Caco-2 (cell line): ENCODE results near the gene EPM2A. TPM values are rescaled to one million over a fixed set of nuclear protein-coding genes. Genes with fewer than 3 reads are reported as not detected.
A peak's percentile ranks its signal among the peaks of the same experiment; 100 is the strongest.

ENCODE experiments used
- BruUV-seq: library from RNA; stranded (reverse); fragments of 400-500 nt; replicated peaks from 2 replicates; lab custom pipeline; 2021; lab: Mats Ljungman, UMichigan
- CTCF ChIA-PET: fragments of 300-600 bp; sonication (Branson Sonifier 250); formaldehyde crosslinking; loops from one replicate; lab custom pipeline; 2022; ENCODE audit warnings: antibody characterized with exemption; lab: Charles Lee
- POLR2A ChIA-PET: fragments of 300-600 bp; sonication (Branson Sonifier 250); formaldehyde crosslinking; loops from one replicate; lab custom pipeline; 2022; ENCODE audit warnings: antibody characterized with exemption; lab: Charles Lee
- DNase-seq, 2 experiments: peaks; one replicate each; pipeline versions ENCODE4 v3.0.0 to v3.0.0-alpha.2; 2020 to 2022
- H3K27me3 ChIP-seq: replicated peaks from 2 replicates; pipeline ENCODE4 v1.6.0; 2011; ENCODE audit warnings: low read length; ENCODE audit not compliant: control insufficient read depth, insufficient read depth
- H3K36me3 ChIP-seq: 2 replicates; pipeline ENCODE4 v1.5.1; 2011; ENCODE audit warnings: low read length; ENCODE audit not compliant: control insufficient read depth, insufficient read depth
- H3K4me1 ChIP-seq: fragments of 250-450 bp; sonication (Bioruptor Pico); 2 replicates; pipeline ENCODE4 v1.5.1; 2020; ENCODE audit warnings: mild to moderate bottlenecking
- H3K4me3 ChIP-seq: 2 replicates; pipeline ENCODE4 v1.5.1; 2011; ENCODE audit warnings: low read depth, mild to moderate bottlenecking, control low read depth, low read length
- H3K9me3 ChIP-seq: fragments of 250-450 bp; sonication (Bioruptor Pico); 2 replicates; pipeline ENCODE4 v1.5.1; 2020; ENCODE audit warnings: mild to moderate bottlenecking, moderate library complexity
- H3K27ac Mint-ChIP-seq: one replicate; pipeline ENCODE4 v1.8.0; 2022; ENCODE audit warnings: mixed read lengths; ENCODE audit not compliant: unreplicated experiment
- H3K27me3 Mint-ChIP-seq: one replicate; pipeline ENCODE4 v1.8.0; 2022; ENCODE audit warnings: mixed read lengths; ENCODE audit not compliant: insufficient read depth, unreplicated experiment
- H3K36me3 Mint-ChIP-seq: one replicate; pipeline ENCODE4 v1.8.0; 2022; ENCODE audit warnings: mild to moderate bottlenecking, mixed read lengths; ENCODE audit not compliant: insufficient read depth, unreplicated experiment
- H3K4me1 Mint-ChIP-seq: one replicate; pipeline ENCODE4 v1.8.0; 2022; ENCODE audit warnings: low read depth, mixed read lengths; ENCODE audit not compliant: unreplicated experiment
- H3K4me3 Mint-ChIP-seq: one replicate; pipeline ENCODE4 v1.8.0; 2022; ENCODE audit warnings: mild to moderate bottlenecking, moderate library complexity, mixed read lengths; ENCODE audit not compliant: unreplicated experiment
- H3K9me3 Mint-ChIP-seq: one replicate; pipeline ENCODE4 v1.8.0; 2022; ENCODE audit warnings: mixed read lengths; ENCODE audit not compliant: unreplicated experiment
- CTCF ChIP-seq, 2 experiments: fragments of 200-600 bp in 1 of 2; IDR thresholded peaks; 1 replicate in 1 of 2; 2 replicates in 1 of 2; pipeline versions ENCODE4 v1.5.1 to v1.8.0; 2011 to 2022; ENCODE audit warnings: antibody characterized with exemption in 1 of 2, control low read depth in 1 of 2, inconsistent platforms in 1 of 2, low read depth in 1 of 2, low read length in 1 of 2, mild to moderate bottlenecking in 1 of 2, moderate library complexity in 1 of 2; ENCODE audit not compliant: insufficient read depth in 1 of 2, severe bottlenecking in 1 of 2, unreplicated experiment in 1 of 2
- intact Hi-C: fragments of 100-400 bp; cut with micrococcal nuclease; formaldehyde crosslinking; loops from one replicate; pipeline ENCODE4 v1.10.0; 2022; ENCODE audit not compliant: unreplicated experiment
- total RNA-seq: library from RNA; stranded (reverse); gene quantifications from 2 replicates; pipeline ENCODE4 v1.2.3, GENCODE V29; 2022

Gene EPM2A
- total RNA-seq, 1 experiment from 2014 or later: 6.9 TPM

- no peaks in the 10 kb centered on the region for H3K27me3 Mint-ChIP-seq
- no peaks in the 10 kb centered on the region for H3K36me3 Mint-ChIP-seq
- Histone ChIP-seq H3K36me3 (no peaks in the 10 kb centered on the region), H3K4me1 (no peaks in the 10 kb centered on the region), H3K9me3 (no peaks in the 10 kb centered on the region), H3K27me3 (no peaks in the 10 kb centered on the region), H3K4me3 (no peak overlapping the region)
- BruUV-seq: no TSS peak
- ChIA-PET POLR2A (no interaction called here), CTCF (interaction anchor here (0.9 kb wide), 1 partner anchor 350 kb away, joined by 3 read pairs; no protein-coding TSS in a partner anchor)
- no peaks in the 10 kb centered on the region for H3K9me3 Mint-ChIP-seq
- no peak for TF ChIP-seq CTCF (IDR thresholded peaks at IDR 0.05; ENCODE audit: insufficient read depth in 1 of 2, low read depth in 1 of 2, low read length in 1 of 2, severe bottlenecking in 1 of 2, unreplicated experiment in 1 of 2)
- intact Hi-C loops: loop anchor here (1.0 to 10.0 kb wide), 2 partner anchors 282 to 1048 kb away; no protein-coding TSS in a partner anchor
- no peak overlapping the region for H3K4me3 Mint-ChIP-seq
- H3K4me1 Mint-ChIP-seq: peaks cover 15% of the 10 kb centered on the region
- no peak overlapping the region for H3K27ac Mint-ChIP-seq
- DNase-seq: no peak
These were observed 102.3 kb downstream of the EPM2A start for GRCh38 chr6:145632971-145633370.

GRCh38 chr6:145631374-145631773 is 103.9 kb downstream of the EPM2A start:
- Histone ChIP-seq H3K4me3 (no peak overlapping the region), H3K36me3 (no peaks in the 10 kb centered on the region), H3K27me3 (no peaks in the 10 kb centered on the region), H3K9me3 (no peaks in the 10 kb centered on the region), H3K4me1 (no peaks in the 10 kb centered on the region)
- no peaks in the 10 kb centered on the region for H3K36me3 Mint-ChIP-seq
- intact Hi-C loops: loop anchor here (10.0 kb wide), 1 partner anchor 1047 kb away; no protein-coding TSS in a partner anchor
- no peaks in the 10 kb centered on the region for H3K9me3 Mint-ChIP-seq
- no peak overlapping the region for H3K27ac Mint-ChIP-seq
- no peaks in the 10 kb centered on the region for H3K27me3 Mint-ChIP-seq
- ChIA-PET CTCF (no interaction called here), POLR2A (no interaction called here)
- no peak for TF ChIP-seq CTCF (IDR thresholded peaks at IDR 0.05; ENCODE audit: insufficient read depth in 1 of 2, low read depth in 1 of 2, low read length in 1 of 2, severe bottlenecking in 1 of 2, unreplicated experiment in 1 of 2)
- DNase-seq: no peak
- BruUV-seq: no TSS peak
- peaks cover 15% of the 10 kb centered on the region for H3K4me1 Mint-ChIP-seq
- H3K4me3 Mint-ChIP-seq: no peak overlapping the region

- no peak for TF ChIP-seq CTCF (IDR thresholded peaks at IDR 0.05; ENCODE audit: insufficient read depth in 1 of 2, low read depth in 1 of 2, low read length in 1 of 2, severe bottlenecking in 1 of 2, unreplicated experiment in 1 of 2)
- peak overlapping the region; percentile 50 for H3K27ac Mint-ChIP-seq
- POLR2A ChIA-PET: no interaction called here
- CTCF ChIA-PET: no interaction called here
- H3K27me3 Mint-ChIP-seq: no peaks in the 10 kb centered on the region
- DNase-seq: no peak
- H3K36me3 Mint-ChIP-seq: no peaks in the 10 kb centered on the region
- Histone ChIP-seq H3K4me3 (no peak overlapping the region), H3K9me3 (no peaks in the 10 kb centered on the region), H3K36me3 (no peaks in the 10 kb centered on the region), H3K4me1 (no peaks in the 10 kb centered on the region), H3K27me3 (no peaks in the 10 kb centered on the region)
- no TSS peak for BruUV-seq
- H3K9me3 Mint-ChIP-seq: no peaks in the 10 kb centered on the region
- intact Hi-C loops: loop anchor here (10.0 kb wide), 1 partner anchor 1046 kb away; no protein-coding TSS in a partner anchor
- peaks cover 15% of the 10 kb centered on the region for H3K4me1 Mint-ChIP-seq
- no peak overlapping the region for H3K4me3 Mint-ChIP-seq
These were observed 104.7 kb downstream of the EPM2A start for GRCh38 chr6:145630598-145630997.
